HepG2 (cell line): ENCODE data around the gene MRPL58. TPM values are rescaled to one million over a fixed set of nuclear protein-coding genes. Genes with fewer than 3 reads are reported as not detected.
A peak's percentile ranks its signal among the peaks of the same experiment; 100 is the strongest.

ENCODE experiments used
- AGO1 ChIP-seq: fragments of 200-400 bp; formaldehyde crosslinking; IDR thresholded peaks from 2 replicates; pipeline ENCODE4 v1.6.1; 2017; ENCODE audit warnings: mild to moderate bottlenecking, low read depth, low read length, moderate library complexity; ENCODE audit not compliant: poor library complexity, severe bottlenecking
- BORCS8-MEF2B ChIP-seq: sonication (generic); formaldehyde crosslinking; IDR thresholded peaks from 2 replicates; pipeline ENCODE4 v1.8.0; 2022; ENCODE audit warnings: mild to moderate bottlenecking, missing genetic modification reagents
- CSRNP1 ChIP-seq: sonication (generic); formaldehyde crosslinking; IDR thresholded peaks from 2 replicates; pipeline ENCODE4 v1.8.1; 2023; ENCODE audit warnings: mild to moderate bottlenecking, missing genetic modification reagents
- ELF3 ChIP-seq: IDR thresholded peaks from 2 replicates; pipeline ENCODE4 v1.6.1; 2016; ENCODE audit warnings: missing genetic modification reagents, missing compliant biosample characterization
- HNRNPK ChIP-seq: fragments of 200-400 bp; formaldehyde crosslinking; IDR thresholded peaks from 2 replicates; pipeline ENCODE4 v1.6.1; 2018; ENCODE audit warnings: low read length, low read depth, moderate library complexity, mild to moderate bottlenecking; ENCODE audit not compliant: poor library complexity, severe bottlenecking
- KDM1A ChIP-seq: IDR thresholded peaks from 2 replicates; pipeline ENCODE4 v1.6.1; 2016; ENCODE audit warnings: missing compliant biosample characterization
- KLF15 ChIP-seq: sonication (generic); formaldehyde crosslinking; IDR thresholded peaks from 2 replicates; pipeline ENCODE4 v1.8.1; 2023; ENCODE audit warnings: borderline replicate concordance, mild to moderate bottlenecking, inconsistent platforms, missing genetic modification reagents, mixed read lengths
- MAFG ChIP-seq: sonication (generic); formaldehyde crosslinking; IDR thresholded peaks from 2 replicates; pipeline ENCODE4 v1.5.1; 2020; ENCODE audit warnings: mild to moderate bottlenecking, missing genetic modification reagents
- MIXL1 ChIP-seq: IDR thresholded peaks from 2 replicates; pipeline ENCODE4 v1.6.1; 2016
- MLX ChIP-seq: IDR thresholded peaks from 2 replicates; pipeline ENCODE4 v1.6.1; 2016
- RFX5 ChIP-seq: IDR thresholded peaks from 2 replicates; pipeline ENCODE4 v1.6.1; 2011; ENCODE audit warnings: low read depth, low read length, improper control_type of control experiment
- SAP130 ChIP-seq: IDR thresholded peaks from 2 replicates; pipeline ENCODE4 v1.6.1; 2016; ENCODE audit warnings: low read depth
- SP140L ChIP-seq: sonication (generic); formaldehyde crosslinking; IDR thresholded peaks from 2 replicates; pipeline ENCODE4 v1.4.0; 2020; ENCODE audit warnings: missing genetic modification reagents, borderline replicate concordance
- THYN1 ChIP-seq: sonication (generic); formaldehyde crosslinking; IDR thresholded peaks from 2 replicates; pipeline ENCODE4 v1.8.1; 2023; ENCODE audit warnings: low read depth, mild to moderate bottlenecking, moderate library complexity, missing genetic modification reagents, borderline replicate concordance
- ZBTB38 ChIP-seq: sonication (generic); formaldehyde crosslinking; IDR thresholded peaks from 2 replicates; pipeline ENCODE4 v1.5.1; 2020; ENCODE audit warnings: mild to moderate bottlenecking, missing genetic modification reagents
- ZBTB44 ChIP-seq: sonication (generic); formaldehyde crosslinking; IDR thresholded peaks from 2 replicates; pipeline ENCODE4 v1.4.0; 2020; ENCODE audit warnings: missing genetic modification reagents
- ZMYM3 ChIP-seq: sonication (generic); formaldehyde crosslinking; IDR thresholded peaks from 2 replicates; pipeline ENCODE4 v1.5.1; 2020; ENCODE audit warnings: mild to moderate bottlenecking, missing genetic modification reagents
- ZNF234 ChIP-seq: sonication (generic); formaldehyde crosslinking; conservative IDR thresholded peaks from 2 replicates; pipeline ENCODE4 v1.5.1; 2020; ENCODE audit warnings: mild to moderate bottlenecking, missing genetic modification reagents
- ZNF383 ChIP-seq: sonication (generic); formaldehyde crosslinking; IDR thresholded peaks from 2 replicates; pipeline ENCODE4 v1.4.0; 2020; ENCODE audit warnings: missing genetic modification reagents, mild to moderate bottlenecking, borderline replicate concordance
- ZNF496 ChIP-seq: sonication (generic); formaldehyde crosslinking; IDR thresholded peaks from 2 replicates; pipeline ENCODE4 v1.8.1; 2023; ENCODE audit warnings: mild to moderate bottlenecking, moderate library complexity, missing genetic modification reagents; ENCODE audit not compliant: insufficient replicate concordance
- ZNF577 ChIP-seq: sonication (generic); formaldehyde crosslinking; IDR thresholded peaks from 2 replicates; pipeline ENCODE4 v1.4.0; 2020; ENCODE audit warnings: mild to moderate bottlenecking, low read depth, missing genetic modification reagents, borderline replicate concordance
- ZNF605 ChIP-seq: sonication (generic); formaldehyde crosslinking; IDR thresholded peaks from 2 replicates; pipeline ENCODE4 v1.8.0; 2022; ENCODE audit warnings: mild to moderate bottlenecking, missing genetic modification reagents
- ZZZ3 ChIP-seq: sonication (generic); formaldehyde crosslinking; IDR thresholded peaks from 2 replicates; pipeline ENCODE4 v1.4.0; 2020; ENCODE audit warnings: missing genetic modification reagents, mild to moderate bottlenecking, borderline replicate concordance
- polyA plus RNA-seq, 8 experiments: library from polyadenylated mRNA; depleted of rRNA in 3 of 8; stranded (reverse) in 7 of 8; unstranded in 1 of 8; fragments of >200 nt; fragmentation: Illumina TruSeq in 4 of 8; extraction: Trizol in 4 of 8; gene quantifications; 2 replicates each; pipeline versions ENCODE4 v1.2.1 to v1.2.3, GENCODE V29; 2011 to 2016; ENCODE audit warnings: low read depth in 4 of 8, missing spikeins in 1 of 8, mixed read lengths in 1 of 8; ENCODE audit not compliant: insufficient read depth in 1 of 8
- total RNA-seq, 5 experiments: library from RNA; depleted of rRNA; stranded (reverse); fragments of >200 nt; fragmentation: Illumina TruSeq; extraction: Trizol; gene quantifications; 2 replicates each; pipeline ENCODE4 v1.2.3, GENCODE V29; 2016; ENCODE audit warnings: low read depth in 1 of 5
- TF ChIP-seq, protein P1 (sequence below): sonication (generic); formaldehyde crosslinking; IDR thresholded peaks from 2 replicates; pipeline ENCODE4 v1.4.0; 2020; ENCODE audit warnings: low read depth, mild to moderate bottlenecking, missing genetic modification reagents
- TF ChIP-seq, protein P2 (sequence below): IDR thresholded peaks from 2 replicates; pipeline ENCODE4 v1.6.1; 2012; ENCODE audit warnings: inconsistent platforms

The MRPL58 gene
- total and polyA plus RNA-seq, 2 of the 13 experiments (the other 11 are each of a cell fraction or from before 2014, with no cell fraction given), result 44.9 to 68.9 TPM

DNA sequence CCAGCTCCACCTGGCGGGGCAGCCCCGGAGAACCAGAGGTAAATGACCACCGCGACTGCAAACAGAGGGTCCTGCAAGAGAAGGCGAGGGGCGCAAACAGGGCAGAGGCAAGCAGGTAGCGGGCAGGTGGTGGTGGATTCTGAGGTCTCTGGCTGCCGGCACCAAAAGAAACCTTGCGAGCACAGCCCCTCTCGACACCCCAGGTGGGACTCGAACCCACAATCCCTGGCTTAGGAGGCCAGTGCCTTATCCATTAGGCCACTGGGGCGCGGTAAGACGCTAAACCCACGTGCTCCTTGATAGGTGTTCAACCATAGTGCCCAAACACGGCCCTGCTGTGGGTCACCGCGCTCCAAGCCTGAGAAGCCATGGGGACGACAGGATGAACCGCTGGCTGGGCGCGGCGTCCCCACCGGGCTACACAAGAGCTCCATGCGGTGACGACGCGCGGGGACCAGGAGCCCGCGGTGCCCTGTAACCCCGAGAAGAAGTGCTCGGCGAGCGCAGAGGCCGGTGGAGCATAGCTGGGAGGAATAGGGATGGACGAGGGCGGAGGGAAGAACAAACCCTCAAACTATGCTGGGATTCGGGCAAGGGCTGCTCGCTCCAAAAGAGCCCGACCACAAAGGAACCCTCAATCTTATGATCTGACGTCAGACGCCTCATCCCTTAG lies 21.9 kb downstream of the MRPL58 start (continued):
- TF ChIP-seq AGO1 (peak; percentile 80), ZNF234 (CRISPR knock-in tag) (0 out of 2 replicates have a peak, but pooled peaks have one; percentile 3), ZNF605 (CRISPR knock-in tag) (peak; percentile 18; the same call in 1 of the 2 replicates), SAP130 (CRISPR knock-in tag) (peak; percentile 87), KDM1A (CRISPR knock-in tag) (peak; percentile 90), ELF3 (CRISPR knock-in tag) (peak; percentile 63), ZZZ3 (no peak), CSRNP1 (CRISPR knock-in tag) (peak; percentile 70), ZNF577 (CRISPR knock-in tag) (no peak), RFX5 (peak; percentile 3; the same call in 1 of the 2 replicates), THYN1 (CRISPR knock-in tag) (peak; percentile 92; the same call in 1 of the 2 replicates), SP140L (CRISPR knock-in tag) (no peak; the same call in 1 of the 2 replicates), ZBTB38 (CRISPR knock-in tag) (peak; percentile 87), MAFG (CRISPR knock-in tag) (no peak), KLF15 (CRISPR knock-in tag) (peak; percentile 93; the same call in 1 of the 2 replicates), ZNF383 (peak; percentile 50; the same call in 1 of the 2 replicates), MLX (CRISPR knock-in tag) (peak; percentile 77), MIXL1 (CRISPR knock-in tag) (peak; percentile 83), ZNF496 (CRISPR knock-in tag) (no peak), HNRNPK (no peak), ZBTB44 (CRISPR knock-in tag) (no peak; the same call in 1 of the 2 replicates), BORCS8-MEF2B (peak; percentile 91), ZMYM3 (peak; percentile 87)
- TF ChIP-seq, protein P1, sequence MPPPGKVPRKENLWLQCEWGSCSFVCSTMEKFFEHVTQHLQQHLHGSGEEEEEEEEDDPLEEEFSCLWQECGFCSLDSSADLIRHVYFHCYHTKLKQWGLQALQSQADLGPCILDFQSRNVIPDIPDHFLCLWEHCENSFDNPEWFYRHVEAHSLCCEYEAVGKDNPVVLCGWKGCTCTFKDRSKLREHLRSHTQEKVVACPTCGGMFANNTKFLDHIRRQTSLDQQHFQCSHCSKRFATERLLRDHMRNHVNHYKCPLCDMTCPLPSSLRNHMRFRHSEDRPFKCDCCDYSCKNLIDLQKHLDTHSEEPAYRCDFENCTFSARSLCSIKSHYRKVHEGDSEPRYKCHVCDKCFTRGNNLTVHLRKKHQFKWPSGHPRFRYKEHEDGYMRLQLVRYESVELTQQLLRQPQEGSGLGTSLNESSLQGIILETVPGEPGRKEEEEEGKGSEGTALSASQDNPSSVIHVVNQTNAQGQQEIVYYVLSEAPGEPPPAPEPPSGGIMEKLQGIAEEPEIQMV, result peak; percentile 76
- TF ChIP-seq, protein P2, sequence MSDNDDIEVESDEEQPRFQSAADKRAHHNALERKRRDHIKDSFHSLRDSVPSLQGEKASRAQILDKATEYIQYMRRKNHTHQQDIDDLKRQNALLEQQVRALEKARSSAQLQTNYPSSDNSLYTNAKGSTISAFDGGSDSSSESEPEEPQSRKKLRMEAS, result peak; percentile 97
